Inferior parietal cortex (tissue), 1 donor: ENCODE measurements around the gene TAF1B.

Source experiments
- DNase-seq: peaks from one replicate; pipeline ENCODE4 v3.0.0-alpha.2; 2016; ENCODE audit errors: extremely low spot score

TAF1B gene

DNA sequence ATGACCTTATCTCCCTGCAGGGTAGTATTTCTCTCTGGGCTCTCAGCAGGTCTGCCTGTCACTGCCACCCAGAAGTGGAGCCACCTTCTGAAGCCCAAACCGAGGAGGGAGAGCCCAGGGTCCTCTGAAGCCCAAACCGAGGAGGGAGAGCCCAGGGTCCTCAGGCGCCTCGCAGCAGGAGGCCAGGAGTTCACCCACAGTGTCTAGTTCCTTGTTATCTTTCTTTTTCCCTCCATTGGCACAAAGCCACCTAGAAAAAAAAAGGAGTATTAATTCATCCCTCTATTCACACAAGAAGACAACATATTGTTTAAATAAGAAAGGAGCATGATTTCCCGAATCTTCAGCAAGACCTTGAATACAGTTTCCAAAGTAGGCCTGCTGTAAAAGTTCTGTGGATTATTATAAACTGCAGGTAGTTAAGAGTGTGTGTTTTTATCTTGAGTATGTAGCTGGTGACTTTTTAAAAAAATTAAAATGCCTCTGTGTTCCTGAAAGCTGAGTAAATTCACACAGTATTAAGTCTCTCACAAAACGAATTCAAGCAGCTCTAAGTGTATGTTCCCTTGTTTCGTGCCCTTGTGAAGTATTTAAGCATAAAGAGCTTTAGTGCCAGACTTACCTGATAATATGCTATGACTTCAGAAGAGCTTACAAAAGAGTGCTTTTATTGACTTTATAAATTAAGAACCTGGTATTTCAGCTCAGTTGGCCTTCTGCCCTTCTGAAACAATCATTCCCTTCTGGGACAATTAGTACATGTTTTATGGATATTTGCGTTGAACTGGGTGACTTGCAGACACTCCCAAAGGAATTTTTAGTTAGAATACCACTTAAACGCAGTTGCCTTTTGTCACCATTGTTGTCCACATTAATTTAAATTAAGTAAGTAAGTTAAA lies 96.6 kb downstream of the TAF1B start:
- DNase-seq = no peak

DNA sequence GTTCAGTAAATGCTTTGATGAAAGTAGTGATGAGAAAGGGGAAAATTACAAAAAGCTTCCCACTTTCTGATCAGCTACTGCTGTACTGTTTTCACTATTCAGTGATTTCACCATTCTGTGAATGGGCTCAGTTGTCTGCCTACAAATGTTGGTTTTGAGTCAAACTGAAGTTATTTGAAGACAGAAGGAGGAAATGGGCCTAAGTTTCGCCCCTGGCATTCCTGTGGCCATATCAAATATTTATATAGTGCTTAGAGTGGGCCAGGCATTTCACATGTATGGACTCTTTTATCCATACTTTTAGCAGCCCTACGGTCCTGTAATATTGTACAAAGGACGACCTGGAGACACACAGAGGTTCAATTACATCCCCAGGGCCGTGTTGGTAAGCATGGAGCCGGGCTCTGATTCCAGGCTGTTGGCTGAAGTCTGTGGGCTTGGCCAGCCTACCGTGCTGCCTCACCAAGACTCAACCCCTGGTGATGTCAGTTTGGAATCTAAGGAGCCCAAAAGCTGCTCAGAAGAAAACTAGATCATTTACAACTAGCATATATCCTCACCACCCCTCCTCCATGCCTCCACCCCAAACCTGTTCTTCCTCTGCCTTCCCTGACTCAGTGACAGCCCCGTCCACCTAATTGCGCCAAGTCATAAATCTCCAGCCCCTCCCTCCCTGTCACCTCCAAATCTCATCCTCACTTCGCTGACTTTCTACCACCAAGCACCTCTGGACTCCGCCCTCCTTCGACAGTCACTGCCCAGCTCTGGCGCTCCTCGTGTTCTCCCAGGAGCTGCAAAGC lies 98.1 kb downstream of the TAF1B start:
- no peak for DNase-seq

DNA sequence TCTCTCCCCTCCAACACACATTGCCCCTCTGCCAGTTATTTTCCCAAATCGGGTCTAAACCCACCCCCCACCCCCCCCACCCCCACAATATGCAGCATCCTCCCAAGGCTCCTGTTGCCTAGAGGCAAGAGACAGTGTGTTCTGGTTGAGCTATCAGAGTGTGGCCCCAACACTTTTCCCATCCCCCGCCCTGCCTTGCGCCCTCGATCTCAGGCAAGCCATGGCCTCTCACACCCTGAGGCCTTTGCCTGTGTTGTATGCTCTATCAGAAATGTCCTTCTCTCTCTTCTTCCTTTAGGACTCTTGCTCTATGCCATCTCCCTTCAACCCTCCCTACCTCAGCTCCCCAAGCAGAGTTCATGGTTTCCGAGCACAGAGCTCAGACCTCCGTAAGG lies 98.7 kb downstream of the TAF1B start:
- no peak for DNase-seq

DNA sequence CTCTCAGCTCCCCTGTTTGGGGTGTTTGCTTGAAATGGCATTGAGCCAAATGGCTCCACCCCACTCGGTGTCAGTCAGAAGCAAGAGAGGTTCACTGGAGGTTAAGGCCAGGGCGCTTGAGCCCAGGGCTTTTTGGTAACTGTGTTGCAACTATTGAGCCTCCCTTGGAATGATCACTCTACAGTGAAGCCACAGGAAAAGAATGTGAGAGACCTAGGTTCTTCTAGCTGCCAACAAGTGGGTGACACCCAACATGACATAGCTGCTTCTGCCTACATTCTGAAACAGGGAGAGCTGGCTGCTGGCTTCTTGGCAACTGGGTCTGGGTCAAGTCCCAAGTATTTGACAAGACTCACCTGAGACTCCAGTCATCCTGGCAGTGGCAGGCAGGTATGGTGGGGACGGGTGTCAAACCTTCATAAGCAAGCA lies 101.1 kb downstream of the TAF1B start:
- DNase-seq = no peak

DNA sequence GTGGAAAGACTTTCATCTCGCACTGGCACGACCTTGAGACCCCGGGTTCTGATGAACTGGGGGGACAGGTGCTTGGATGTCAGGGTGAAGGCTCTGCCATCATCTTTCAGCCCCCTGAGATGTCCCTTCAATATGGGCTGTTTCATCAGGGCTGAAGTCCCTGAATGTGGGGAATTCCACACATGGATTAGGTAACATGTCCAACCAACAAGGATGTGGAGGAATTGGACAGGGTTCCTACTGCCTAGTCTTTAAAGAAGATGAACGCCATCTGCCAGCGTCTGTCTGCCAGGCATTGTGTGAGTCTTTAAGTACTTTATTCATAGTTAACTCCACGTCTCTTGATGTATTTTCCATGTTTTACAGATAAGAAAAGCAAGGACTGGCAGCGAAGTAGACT lies 102.3 kb downstream of the TAF1B start:
- no peak for DNase-seq

DNA sequence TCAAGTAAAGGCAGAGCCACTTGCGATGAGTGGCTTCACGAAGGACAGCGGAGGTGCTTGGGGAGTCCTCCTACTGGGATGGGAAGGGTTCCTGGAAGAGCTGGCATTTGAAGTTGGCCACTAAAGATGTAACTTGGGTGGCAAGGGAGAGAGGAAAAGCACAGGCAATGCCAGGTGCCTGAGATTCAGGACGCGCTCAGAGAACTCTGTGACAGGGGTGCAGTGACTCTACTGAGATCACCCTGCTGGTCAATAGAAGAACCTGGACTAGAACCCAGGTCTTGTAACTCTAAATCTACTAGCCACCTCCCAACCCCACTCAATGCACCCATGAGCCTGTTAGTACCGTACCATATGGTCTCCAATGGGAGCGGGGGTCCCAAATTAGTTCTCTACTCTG lies 102.8 kb downstream of the TAF1B start:
- DNase-seq = no peak

DNA sequence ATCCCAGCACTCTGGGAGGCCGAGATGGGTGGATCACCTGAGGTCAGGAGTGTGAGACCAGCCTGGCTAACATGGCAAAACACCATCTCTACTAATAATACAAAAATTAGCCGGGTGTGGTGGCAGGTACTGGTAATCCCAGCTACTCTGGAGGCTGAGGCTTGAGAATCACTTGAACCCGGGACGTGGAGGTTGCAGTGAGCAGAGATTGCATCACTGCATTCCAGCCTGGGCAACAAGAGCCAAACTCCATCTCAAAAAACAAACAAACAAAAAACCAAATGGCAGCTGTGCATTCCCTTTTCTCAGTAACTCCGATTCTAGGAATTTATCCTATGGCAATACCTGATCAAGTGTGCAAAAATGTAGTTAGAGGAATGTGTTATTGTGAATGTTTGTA lies 103.5 kb downstream of the TAF1B start:
- DNase-seq = no peak

DNA sequence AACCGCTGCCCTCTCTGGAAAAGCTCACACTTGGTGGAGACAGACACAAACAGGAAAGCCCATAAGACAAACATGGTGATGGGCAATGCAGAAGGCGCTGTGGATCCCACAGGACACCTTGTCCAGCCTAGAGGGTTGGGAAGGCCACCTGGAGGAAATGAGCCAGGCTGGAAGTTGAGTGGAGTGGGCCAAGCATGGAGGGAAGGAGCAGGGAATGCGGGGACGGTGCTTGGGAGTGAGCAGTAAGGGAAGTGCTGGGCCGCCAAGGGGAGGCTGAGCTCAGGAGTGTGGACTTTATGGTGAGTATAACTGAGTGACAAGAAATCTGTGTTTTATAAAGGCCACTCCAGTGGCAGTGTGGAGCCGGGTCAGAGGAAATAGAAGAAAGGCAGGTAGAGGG lies 105.4 kb downstream of the TAF1B start:
- DNase-seq = no peak

DNA sequence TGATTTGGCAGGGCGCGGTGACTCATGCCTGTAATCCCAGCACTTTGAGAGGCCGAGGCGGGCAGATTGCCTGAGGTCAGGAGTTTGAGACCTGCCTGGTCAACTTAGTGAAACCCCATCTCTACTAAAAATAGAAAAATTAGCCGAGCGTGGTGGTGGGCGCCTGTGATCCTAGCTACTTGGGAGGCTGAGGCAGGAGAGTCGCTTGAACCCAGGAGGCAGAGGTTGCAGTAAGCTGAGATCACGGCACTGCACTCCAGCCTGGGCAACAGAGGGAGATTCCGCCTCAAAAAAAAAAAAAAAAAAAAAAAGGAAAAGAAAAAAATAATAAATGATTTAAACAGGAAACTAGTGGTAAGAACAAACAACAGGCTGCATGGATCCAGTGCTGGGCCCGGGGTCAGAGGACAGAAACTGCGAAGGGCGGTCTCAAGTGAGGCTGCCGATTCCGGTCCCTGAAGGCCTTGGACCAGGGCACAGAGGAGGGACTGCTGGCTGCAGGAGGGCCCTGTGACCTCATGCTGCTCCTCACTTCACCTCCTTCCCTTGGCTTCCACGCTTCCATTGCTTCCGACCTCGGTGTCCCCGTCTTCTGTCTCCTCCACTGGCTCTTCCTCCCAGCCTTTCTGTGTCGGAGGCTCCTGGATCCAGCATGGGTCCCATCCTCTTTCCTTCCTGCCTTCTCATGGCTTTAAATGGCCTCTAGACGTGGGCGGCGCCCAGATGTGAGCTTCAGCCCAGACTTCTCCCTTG lies 106.1 kb downstream of the TAF1B start:
- DNase-seq = no peak

DNA sequence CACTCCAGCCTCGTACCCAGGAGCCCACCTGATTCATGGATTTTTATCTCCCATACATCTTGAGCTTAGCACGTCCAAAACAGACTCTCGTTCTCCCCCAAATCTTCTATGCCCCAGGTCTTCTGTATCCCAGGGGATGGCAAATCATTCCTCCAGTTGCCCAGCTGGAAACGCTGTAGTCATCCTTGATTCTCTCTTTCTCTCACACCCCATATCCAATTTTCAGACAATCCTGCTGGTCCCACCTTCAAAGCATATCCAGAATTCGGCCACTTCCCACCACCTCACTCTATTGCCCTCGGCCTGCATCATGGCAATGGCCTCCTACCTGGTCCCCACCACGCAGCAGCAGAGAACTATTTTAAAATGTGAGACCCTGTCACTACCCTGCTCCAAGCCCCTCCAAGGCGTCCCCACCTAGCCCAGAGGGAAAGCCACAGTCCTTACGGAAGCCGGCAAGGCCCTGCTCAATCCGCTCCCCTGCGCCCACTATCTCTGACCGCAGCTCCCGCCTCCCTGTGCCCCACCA lies 106.8 kb downstream of the TAF1B start:
- DNase-seq = no peak

DNA sequence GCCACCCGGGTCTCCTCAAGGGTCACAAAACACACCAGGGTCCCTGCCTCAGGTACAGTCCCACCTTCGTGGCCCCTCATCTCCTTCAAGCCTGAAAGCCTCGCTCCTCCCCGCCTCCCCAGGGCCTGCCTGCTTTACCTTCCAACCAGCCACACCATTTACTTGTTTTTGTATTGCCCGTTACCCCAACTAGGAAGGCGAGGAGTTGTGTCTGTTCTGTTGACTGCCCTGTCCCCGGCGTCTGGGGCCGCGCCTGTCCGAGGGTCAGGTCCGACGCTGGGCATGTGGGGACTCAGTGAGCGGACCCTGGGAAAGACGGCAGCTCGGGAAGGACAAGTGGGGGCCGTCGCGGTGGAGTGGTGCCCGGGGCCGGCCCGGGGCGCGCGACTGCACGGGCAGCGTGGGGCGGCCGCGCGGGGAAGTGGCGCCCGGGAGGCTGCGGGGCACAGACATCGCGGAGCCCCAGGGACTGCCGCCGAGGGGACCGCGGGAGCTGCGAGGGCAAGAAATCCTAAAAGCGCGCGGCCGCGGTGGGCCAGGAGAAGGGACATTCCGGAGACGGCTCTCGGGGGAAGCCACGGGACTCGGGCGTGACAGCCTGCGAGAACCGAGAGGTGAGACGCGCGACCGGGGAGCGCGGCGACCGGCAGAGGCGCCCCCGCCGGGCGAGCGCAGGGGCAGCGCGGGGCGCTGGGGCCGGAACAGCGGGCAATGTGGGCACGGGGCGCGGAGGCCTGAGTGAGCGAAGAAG lies 107.4 kb downstream of the TAF1B start:
- DNase-seq = no peak

DNA sequence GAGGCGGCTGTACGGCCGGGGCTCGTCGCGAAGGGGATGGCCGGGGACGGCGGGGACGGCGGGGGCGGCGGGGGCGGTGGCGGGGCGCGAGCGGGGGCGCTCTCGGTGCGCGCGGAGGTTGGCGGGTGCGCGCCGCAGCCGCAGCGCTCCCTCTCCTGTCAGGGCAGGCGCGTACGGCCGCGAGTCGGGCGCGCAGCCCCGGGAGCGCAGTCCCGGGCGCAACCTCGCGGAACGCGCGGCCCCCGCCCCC lies 107.9 kb downstream of the TAF1B start:
- no peak for DNase-seq

DNA sequence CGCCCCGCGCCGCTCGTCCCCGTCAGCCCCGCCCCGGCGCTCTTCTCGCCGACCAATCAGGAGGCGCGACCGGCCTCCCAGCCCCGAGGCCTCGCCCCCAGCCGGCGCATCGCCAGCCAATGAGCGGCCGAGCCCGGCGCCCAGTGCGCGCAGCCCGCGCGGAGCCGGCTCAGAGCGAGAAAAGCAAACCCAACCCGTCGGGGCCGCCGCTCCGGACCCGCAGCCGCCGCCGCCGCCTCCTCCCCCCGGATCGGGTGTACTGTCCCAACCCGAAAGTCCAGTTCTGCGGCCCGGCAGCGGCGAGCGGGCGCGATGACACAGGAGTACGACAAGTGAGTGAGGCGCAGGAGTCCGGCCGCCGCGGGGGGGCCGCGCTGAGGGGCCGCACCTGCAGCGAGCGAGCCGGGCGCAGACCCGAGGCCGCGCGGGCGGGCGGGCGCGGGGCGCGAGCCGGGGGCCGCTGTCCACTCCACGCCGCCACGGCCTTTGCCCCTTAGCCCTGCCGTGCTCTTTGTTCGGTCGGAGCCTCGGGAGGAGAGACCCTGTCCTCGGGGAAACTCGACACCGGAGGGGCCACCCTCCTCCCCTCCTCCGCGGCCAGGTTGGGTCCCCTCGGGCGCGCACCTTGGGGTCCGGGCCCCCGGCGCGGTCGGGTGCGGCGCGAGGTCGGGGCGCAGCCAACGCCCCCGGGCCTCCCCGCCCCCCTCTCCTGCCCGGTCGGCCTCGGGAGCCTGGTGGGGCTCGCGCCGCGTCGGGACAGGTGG lies 108.4 kb downstream of the TAF1B start, which contains the start of gene GRHL1:
TSS of gene GRHL1 (plus strand) at position 172 of the 764 bp plus-strand sequence. CDS start at position 313, 141 bp downstream.
- DNase-seq = peak; percentile 89

DNA sequence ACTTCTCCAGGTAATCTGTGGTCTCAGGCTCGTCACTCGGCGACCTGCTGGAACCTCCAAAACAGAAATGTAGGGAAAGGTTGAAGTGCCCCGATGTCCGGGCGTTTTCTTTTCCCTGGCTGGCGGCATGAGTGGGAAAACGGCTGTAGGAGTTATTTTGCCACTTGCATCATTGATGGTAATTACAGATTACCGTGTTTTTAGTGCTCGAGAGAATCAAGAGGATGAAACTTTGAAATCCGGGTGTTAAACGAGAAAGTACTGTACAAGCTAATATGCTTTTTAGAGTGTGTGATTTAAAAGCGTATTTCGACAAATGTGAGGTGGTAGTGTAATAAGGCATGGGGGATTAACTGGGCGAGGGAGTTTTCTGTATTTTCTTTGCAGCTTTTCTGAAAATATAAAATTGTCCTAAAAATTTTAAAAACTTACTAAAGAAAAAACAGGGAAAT lies 109.0 kb downstream of the TAF1B start:
- DNase-seq = no peak

DNA sequence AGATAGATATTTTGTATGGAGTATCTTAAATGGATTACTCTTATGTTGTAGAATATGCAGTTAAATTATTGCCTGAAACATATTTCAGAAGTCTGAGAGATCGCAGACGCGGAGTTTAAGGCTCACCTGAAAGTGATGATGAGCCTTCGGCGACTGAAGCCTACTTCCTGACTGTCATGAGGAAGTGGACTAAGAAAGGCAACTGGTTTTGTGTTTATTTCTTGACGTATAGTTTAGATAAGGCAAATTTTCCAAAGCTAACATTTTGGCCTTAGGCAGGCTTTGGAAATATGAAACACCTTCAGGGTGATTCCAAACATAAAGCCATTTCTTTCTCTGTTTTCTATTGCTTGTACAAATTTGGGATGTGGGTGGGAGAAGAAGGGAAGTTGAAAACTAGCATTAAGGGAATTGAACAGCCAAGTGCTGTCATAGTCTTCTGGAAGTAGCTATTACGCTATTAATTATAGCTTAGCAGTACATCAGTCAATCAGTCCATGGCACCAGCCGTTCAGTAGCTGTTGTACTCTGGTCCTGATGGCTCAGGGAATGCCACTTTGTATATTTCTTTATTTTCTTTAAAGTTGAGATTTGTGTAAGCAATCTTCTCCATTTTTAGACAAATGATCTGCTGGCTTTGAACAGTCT lies 109.7 kb downstream of the TAF1B start:
- no peak for DNase-seq

DNA sequence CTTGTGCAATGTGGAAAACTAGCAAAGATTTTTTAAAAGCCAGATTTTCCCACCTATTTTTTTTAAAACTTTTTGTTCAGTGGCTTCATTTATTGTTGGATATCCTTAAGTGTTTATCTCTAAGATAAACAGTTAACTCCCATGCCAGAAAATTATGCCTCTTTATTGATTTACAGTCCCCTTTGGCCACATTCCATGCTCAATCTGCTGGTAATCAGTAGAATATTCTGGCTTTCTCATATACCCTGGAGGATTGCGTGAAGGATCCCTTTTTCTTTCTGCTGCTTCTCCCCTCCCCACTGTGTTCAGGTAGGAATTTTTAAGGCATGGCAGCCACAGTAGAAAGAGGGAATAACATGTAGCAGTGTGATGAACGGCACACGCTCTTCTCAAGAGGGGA lies 110.9 kb downstream of the TAF1B start:
- no peak for DNase-seq

DNA sequence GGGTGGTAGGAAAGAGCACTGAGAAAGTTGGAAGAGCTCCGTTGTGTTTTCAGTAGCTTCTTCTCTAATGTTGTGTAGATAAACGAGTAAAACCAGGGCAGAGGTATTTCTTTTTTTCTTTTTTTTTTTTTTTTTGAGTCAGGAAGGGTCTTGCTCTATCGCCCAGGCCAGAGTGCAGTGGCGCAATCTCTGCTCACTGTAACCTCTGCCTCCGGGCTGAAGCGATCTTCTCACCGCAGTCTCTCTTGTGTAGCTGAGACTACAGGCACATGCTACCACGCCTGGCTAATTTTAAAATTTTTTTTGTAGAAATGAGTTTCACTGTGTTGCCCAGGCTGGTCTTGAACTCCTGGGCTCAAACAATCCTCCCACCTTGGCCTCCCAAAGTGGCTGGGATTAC lies 114.8 kb downstream of the TAF1B start:
- no peak for DNase-seq

DNA sequence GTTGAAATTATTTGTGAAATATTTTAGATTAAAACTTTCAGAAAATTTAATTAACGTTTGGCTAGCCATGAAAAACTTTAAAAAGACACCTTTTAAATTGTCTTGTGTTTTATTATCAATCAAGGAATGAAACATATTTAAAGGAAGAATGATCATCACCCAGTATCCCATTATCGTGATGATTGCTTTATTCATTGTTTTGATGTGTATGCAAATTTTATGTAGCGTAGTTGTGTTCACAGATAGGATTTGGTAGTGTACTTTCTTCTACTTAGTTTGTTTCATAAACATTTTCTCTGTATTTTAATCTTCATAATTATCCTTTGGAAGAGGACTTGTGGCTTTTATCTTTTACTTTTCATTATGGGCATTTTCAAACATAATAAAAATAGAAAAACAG lies 116.0 kb downstream of the TAF1B start:
- DNase-seq = no peak

DNA sequence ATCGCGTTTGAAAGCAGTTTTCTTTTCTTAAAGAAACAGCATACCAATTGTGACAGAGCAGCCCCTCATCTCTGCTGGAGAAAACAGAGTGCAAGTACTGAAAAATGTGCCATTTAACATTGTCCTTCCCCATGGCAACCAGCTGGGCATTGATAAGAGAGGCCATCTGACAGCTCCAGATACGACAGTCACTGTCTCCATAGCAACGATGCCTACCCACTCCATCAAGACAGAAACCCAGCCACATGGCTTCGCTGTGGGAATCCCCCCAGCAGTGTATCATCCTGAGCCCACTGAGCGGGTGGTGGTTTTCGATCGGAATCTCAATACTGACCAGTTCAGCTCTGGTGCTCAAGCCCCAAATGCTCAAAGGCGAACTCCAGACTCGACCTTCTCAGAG lies 117.7 kb downstream of the TAF1B start:
- no peak for DNase-seq

DNA sequence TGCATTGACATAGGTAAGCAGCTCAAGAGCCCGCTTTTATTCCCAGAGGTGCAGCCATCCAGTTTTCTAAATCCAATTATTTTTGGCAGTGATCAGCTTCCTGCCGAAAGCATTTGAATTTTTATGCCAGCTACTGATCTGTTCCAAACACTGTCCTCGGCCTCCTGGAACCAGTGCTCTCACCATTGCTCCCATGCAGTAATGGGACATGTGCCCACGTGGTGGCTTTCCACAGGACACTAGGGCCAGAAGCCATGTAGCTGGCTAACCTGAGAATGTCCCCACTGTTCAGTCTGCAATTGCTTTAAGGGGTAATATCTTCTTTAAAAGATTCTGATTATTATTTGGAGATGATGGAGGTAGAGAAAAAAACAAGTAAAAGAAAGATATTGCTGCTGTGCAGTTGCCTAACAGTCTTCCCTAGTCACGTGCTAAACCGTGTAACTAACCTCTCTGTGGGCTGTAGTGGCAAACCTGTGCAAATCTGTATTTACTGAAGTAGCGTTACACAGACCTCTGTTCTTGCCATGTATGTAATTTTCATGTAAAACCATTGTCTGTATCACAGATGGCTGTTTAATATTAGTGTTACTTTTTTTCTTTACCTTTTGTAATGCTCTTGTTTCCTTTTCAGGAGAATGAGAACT lies 121.2 kb downstream of the TAF1B start:
- DNase-seq = no peak
